MM.1S (cell line): Measurements from ENCODE around the gene PCDH18.

Source experiments
- DNase-seq: peaks from one replicate; pipeline ENCODE4 v3.0.0-alpha.2; 2015
- H2AFZ ChIP-seq: fragments of 300-600 bp; sonication (generic); 2 replicates; pipeline ENCODE4 v1.6.0; 2016; ENCODE audit warnings: antibody characterized with exemption, low read length
- H3F3A ChIP-seq: fragments of 300-600 bp; sonication (generic); 2 replicates; pipeline ENCODE4 v1.6.1; 2016; ENCODE audit warnings: mild to moderate bottlenecking, antibody characterized with exemption, low read length, moderate library complexity, mixed read lengths; ENCODE audit not compliant: insufficient read depth
- H3K27ac ChIP-seq: fragments of 300-600 bp; sonication (generic); 2 replicates; pipeline ENCODE4 v1.5.1; 2016; ENCODE audit warnings: mild to moderate bottlenecking, low read length
- H3K27me3 ChIP-seq: fragments of 300-600 bp; sonication (generic); replicated peaks from 2 replicates; pipeline ENCODE4 v1.6.0; 2016; ENCODE audit warnings: low read length; ENCODE audit not compliant: insufficient read depth
- H3K36me3 ChIP-seq: fragments of 300-600 bp; sonication (generic); replicated peaks from 2 replicates; pipeline ENCODE4 v1.6.1; 2016; ENCODE audit warnings: mild to moderate bottlenecking, low read length, mixed read lengths; ENCODE audit not compliant: insufficient read depth
- H3K4me1 ChIP-seq: fragments of 300-600 bp; sonication (generic); 2 replicates; pipeline ENCODE4 v1.6.1; 2016; ENCODE audit warnings: low read length, mixed read lengths
- H3K4me2 ChIP-seq: fragments of 300-600 bp; sonication (generic); 2 replicates; pipeline ENCODE4 v1.6.0; 2016; ENCODE audit warnings: low read depth, low read length
- H3K4me3 ChIP-seq: fragments of 300-600 bp; sonication (generic); 2 replicates; pipeline ENCODE4 v1.5.1; 2016; ENCODE audit warnings: low read length, mixed read lengths
- H3K79me2 ChIP-seq: fragments of 300-600 bp; sonication (generic); 2 replicates; pipeline ENCODE4 v1.6.1; 2016; ENCODE audit warnings: mixed run types, low read length, mixed read lengths
- H3K9ac ChIP-seq: fragments of 300-600 bp; sonication (generic); 2 replicates; pipeline ENCODE4 v1.6.1; 2016; ENCODE audit warnings: low read length, mixed read lengths
- H3K9me2 ChIP-seq: fragments of 300-600 bp; sonication (generic); replicated peaks from 2 replicates; pipeline ENCODE4 v1.6.1; 2016; ENCODE audit warnings: mild to moderate bottlenecking, low read length, mixed read lengths; ENCODE audit not compliant: insufficient read depth
- H3K9me3 ChIP-seq: fragments of 300-600 bp; sonication (generic); replicated peaks from 2 replicates; pipeline ENCODE4 v1.6.1; 2016; ENCODE audit warnings: mild to moderate bottlenecking, low read length, mixed read lengths; ENCODE audit not compliant: insufficient read depth
- H4K20me1 ChIP-seq: fragments of 300-600 bp; sonication (generic); 2 replicates; pipeline ENCODE4 v1.6.1; 2016; ENCODE audit warnings: mild to moderate bottlenecking, low read length, moderate library complexity, mixed read lengths; ENCODE audit not compliant: insufficient read depth
- EZH2 ChIP-seq: fragments of 300-600 bp; sonication (generic); optimal IDR thresholded peaks from 2 replicates; pipeline ENCODE3; 2017; ENCODE audit warnings: low read depth, mild to moderate bottlenecking, antibody characterized with exemption, low read length, mixed read lengths
- EZH2phosphoT487 ChIP-seq: fragments of 300-600 bp; sonication (generic); IDR thresholded peaks from 2 replicates; pipeline ENCODE4 v1.6.1; 2018; ENCODE audit warnings: antibody characterized with exemption, low read length
- TF ChIP-seq, protein P1 (sequence below): fragments of 300-600 bp; sonication (generic); IDR thresholded peaks from 2 replicates; pipeline ENCODE4 v1.5.1; 2016; ENCODE audit warnings: antibody characterized with exemption, low read length, mixed read lengths

PCDH18 gene

DNA sequence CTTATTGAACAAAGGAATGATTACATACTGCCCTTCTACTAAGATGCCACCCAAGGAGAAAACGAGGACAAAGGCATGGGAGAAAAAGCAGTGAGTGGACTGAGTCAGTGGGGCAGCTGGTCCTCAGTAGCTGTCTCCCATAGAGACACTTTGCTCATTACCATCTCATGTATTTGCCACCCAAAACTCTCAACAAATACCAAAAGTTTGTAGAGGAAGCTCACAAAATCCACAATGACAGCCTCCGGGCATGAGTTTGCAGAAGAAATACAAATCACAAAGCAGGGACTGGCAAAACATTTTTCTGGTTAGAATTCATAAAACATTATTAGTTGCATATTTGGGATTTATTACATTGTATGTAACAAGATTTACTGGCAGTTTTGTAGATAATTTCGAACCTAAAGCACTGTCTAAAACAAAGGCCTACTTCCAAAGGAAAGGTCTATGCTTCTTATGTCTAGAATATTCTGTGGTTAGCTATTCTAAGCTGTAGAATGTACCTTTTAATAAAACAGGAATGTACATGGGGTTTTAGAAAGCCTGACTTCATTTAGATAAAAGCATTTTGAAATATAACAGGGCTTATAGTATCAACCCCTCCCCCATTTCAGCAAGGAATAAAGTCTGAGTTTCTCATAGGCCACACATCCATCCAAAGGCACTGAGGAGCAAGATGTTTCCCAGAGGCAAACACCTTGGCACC, 17.7 kb downstream of the PCDH18 start:
- Histone ChIP-seq H3K27me3 (no peaks in the 10 kb centered on the region), H3K9me2 (no peaks in the 10 kb centered on the region), H3K9ac (no peak overlapping the region), H3F3A (no peaks in the 10 kb centered on the region), H3K4me3 (no peak overlapping the region), H4K20me1 (no peaks in the 10 kb centered on the region), H3K4me2 (no peak overlapping the region), H3K27ac (no peak overlapping the region), H3K9me3 (no peaks in the 10 kb centered on the region), H3K4me1 (no peaks in the 10 kb centered on the region), H3K79me2 (no peaks in the 10 kb centered on the region), H3K36me3 (no peaks in the 10 kb centered on the region), H2AFZ (no peak overlapping the region)
- TF ChIP-seq, protein P1, sequence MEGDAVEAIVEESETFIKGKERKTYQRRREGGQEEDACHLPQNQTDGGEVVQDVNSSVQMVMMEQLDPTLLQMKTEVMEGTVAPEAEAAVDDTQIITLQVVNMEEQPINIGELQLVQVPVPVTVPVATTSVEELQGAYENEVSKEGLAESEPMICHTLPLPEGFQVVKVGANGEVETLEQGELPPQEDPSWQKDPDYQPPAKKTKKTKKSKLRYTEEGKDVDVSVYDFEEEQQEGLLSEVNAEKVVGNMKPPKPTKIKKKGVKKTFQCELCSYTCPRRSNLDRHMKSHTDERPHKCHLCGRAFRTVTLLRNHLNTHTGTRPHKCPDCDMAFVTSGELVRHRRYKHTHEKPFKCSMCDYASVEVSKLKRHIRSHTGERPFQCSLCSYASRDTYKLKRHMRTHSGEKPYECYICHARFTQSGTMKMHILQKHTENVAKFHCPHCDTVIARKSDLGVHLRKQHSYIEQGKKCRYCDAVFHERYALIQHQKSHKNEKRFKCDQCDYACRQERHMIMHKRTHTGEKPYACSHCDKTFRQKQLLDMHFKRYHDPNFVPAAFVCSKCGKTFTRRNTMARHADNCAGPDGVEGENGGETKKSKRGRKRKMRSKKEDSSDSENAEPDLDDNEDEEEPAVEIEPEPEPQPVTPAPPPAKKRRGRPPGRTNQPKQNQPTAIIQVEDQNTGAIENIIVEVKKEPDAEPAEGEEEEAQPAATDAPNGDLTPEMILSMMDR, result no peak
- TF ChIP-seq EZH2phosphoT487, result no peak
- no peak for TF ChIP-seq EZH2
- DNase-seq, result no peak

DNA sequence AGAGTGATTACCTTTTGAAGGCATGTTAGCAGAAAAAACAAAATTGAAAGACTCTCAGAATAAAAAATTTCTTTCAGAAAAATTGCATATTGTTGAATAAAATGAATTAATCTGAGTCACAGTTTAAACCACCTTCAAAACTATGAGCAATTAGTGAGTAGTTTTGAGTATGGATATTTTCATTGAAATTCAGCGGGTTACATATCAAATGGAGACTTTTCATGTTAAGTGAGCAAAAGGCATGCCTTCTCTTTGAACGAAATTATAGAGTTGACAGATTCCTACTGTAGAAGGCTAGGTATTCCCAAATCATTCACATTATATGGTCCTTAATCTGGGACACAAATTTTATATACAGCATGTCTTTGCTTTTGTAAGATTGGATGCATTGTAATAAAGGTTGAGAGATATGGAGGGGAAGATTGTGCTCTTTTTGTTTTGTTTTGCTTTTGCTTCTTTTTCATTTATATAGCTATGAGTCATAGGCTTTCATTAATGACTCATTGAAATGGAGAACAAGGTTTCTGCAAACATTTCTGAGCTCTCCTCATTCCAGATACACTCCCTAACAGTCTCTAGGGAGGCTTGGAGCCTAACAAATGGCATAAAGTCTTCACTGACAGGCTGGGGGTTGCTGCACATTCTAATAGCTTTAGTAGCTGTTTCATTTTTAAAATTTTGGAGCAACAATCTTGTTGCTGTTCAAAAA, 21.6 kb downstream of the PCDH18 start:
- Histone ChIP-seq H3K4me2 (no peak overlapping the region), H3K9me2 (no peaks in the 10 kb centered on the region), H4K20me1 (no peaks in the 10 kb centered on the region), H3K9ac (no peak overlapping the region), H3F3A (no peaks in the 10 kb centered on the region), H3K27ac (no peak overlapping the region), H3K27me3 (no peaks in the 10 kb centered on the region), H3K79me2 (no peaks in the 10 kb centered on the region), H2AFZ (no peak overlapping the region), H3K4me3 (no peak overlapping the region), H3K9me3 (no peaks in the 10 kb centered on the region), H3K4me1 (no peaks in the 10 kb centered on the region), H3K36me3 (no peaks in the 10 kb centered on the region)
- no peak for DNase-seq
- TF ChIP-seq, protein P1, result no peak
- TF ChIP-seq EZH2, result no peak
- no peak for TF ChIP-seq EZH2phosphoT487

DNA sequence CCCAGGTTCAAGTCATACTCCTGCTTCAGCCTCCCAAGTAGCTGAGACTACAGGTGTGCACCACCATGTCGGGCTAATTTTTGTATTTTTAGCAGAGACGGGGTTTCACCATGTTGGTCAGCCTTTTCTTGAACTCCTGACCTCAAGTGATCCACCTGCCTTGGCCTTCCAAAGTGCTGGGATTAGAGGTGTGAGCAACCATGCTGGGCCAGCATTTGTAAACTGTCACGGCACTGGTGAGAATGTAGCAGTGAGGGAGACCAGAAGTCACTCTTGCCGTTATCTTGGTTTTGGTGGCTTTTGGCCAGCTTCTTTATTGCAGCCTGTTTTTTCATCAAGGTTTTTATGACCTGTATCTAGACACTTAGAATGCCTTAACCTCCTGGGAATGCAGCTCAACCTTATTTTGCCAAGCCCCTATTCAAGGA, 22.4 kb downstream of the PCDH18 start:
- no peaks in the 10 kb centered on the region for H3K9me2 ChIP-seq
- no peak overlapping the region for H3K9ac ChIP-seq
- H3K27me3 ChIP-seq, result no peaks in the 10 kb centered on the region
- H3K4me3 ChIP-seq, result no peak overlapping the region
- no peaks in the 10 kb centered on the region for H3K36me3 ChIP-seq
- no peaks in the 10 kb centered on the region for H4K20me1 ChIP-seq
- no peak overlapping the region for H2AFZ ChIP-seq
- H3K79me2 ChIP-seq, result no peaks in the 10 kb centered on the region
- H3K4me2 ChIP-seq, result no peak overlapping the region
- no peaks in the 10 kb centered on the region for H3F3A ChIP-seq
- no peaks in the 10 kb centered on the region for H3K9me3 ChIP-seq
- TF ChIP-seq EZH2 (no peak), EZH2phosphoT487 (no peak)
- TF ChIP-seq, protein P1, result no peak
- no peak overlapping the region for H3K27ac ChIP-seq
- H3K4me1 ChIP-seq, result no peaks in the 10 kb centered on the region
- no peak for DNase-seq
